ENCODE data around the gene PPP1R3A. TPM values are rescaled to one million over a fixed set of nuclear protein-coding genes. Genes with fewer than 3 reads are reported as not detected.
"Not testable (repeated sequence)": the region's sequence is repeated elsewhere in the genome, so short reads cannot be mapped to it uniquely, and the experiment has no call there.

Gene PPP1R3A
- 74.8 TPM for total RNA-seq
- long read RNA-seq, full-length matches to known transcripts: 26 of 39 reads
- long read RNA-seq, partial matches to known transcripts: 2 of 39 reads
- long read RNA-seq, other reads (novel, unspliced or antisense): 11 of 39 reads

GRCh38 chr7:113918946-113919345 lies at the start of gene PPP1R3A:
PPP1R3A (minus strand) TSS chr7:113919009; CDS start chr7:113918996, 13 bp downstream.
- intact Hi-C loops (cut with DNase I): loop anchor here (5.0 kb wide), 2 partner anchors 127 to 147 kb away; no protein-coding TSS in a partner anchor
- no peak for DNase-seq (ENCODE audit: low spot score)

- no peak for DNase-seq (ENCODE audit: low spot score)
- intact Hi-C loops (cut with DNase I): no loop called here
Measured at GRCh38 chr7:113963356-113963755, 44.5 kb upstream of the PPP1R3A start.

GRCh38 chr7:113959910-113960309 lies 41.1 kb upstream of the PPP1R3A start:
- DNase-seq (ENCODE audit: low spot score): no peak
- intact Hi-C loops (cut with DNase I): no loop called here

- no peak for DNase-seq (ENCODE audit: low spot score)
- intact Hi-C loops (cut with DNase I): no loop called here
Measured at GRCh38 chr7:113955157-113955556, 36.3 kb upstream of the PPP1R3A start.

- DNase-seq (ENCODE audit: low spot score): no peak
- intact Hi-C loops (cut with DNase I): no loop called here
Measured at GRCh38 chr7:113953553-113953952, 34.7 kb upstream of the PPP1R3A start.

GRCh38 chr7:113945018-113945938 lies 26.5 kb upstream of the PPP1R3A start:
- DNase-seq (ENCODE audit: low spot score): no peak
- intact Hi-C loops (cut with DNase I): no loop called here

- intact Hi-C loops (cut with DNase I): loop anchor here (10.0 kb wide), 1 partner anchor 62 kb away; no protein-coding TSS in a partner anchor
- DNase-seq (ENCODE audit: low spot score): no peak
Measured at GRCh38 chr7:113936982-113937381, 18.2 kb upstream of the PPP1R3A start.

- intact Hi-C loops (cut with DNase I): loop anchor here (10.0 kb wide), 1 partner anchor 62 kb away; no protein-coding TSS in a partner anchor
- no peak for DNase-seq (ENCODE audit: low spot score)
Measured at GRCh38 chr7:113936535-113936934, 17.7 kb upstream of the PPP1R3A start.

GRCh38 chr7:113929389-113929788 lies 10.6 kb upstream of the PPP1R3A start:
- DNase-seq (ENCODE audit: low spot score); intact Hi-C loops (cut with DNase I): not testable (repeated sequence)

GRCh38 chr7:113928112-113928511 lies 9.3 kb upstream of the PPP1R3A start:
- no peak for DNase-seq (ENCODE audit: low spot score)
- intact Hi-C loops (cut with DNase I): no loop called here

GRCh38 chr7:113922049-113922448 lies 3.2 kb upstream of the PPP1R3A start:
- intact Hi-C loops (cut with DNase I): no loop called here
- no peak for DNase-seq (ENCODE audit: low spot score)

- DNase-seq (ENCODE audit: low spot score): no peak
- intact Hi-C loops (cut with DNase I): no loop called here
Measured at GRCh38 chr7:113921363-113921762, 2.6 kb upstream of the PPP1R3A start.

- DNase-seq (ENCODE audit: low spot score): no peak
- intact Hi-C loops (cut with DNase I): loop anchor here (5.0 kb wide), 2 partner anchors 126 to 146 kb away; no protein-coding TSS in a partner anchor
Measured at GRCh38 chr7:113917840-113918239, 969 bp downstream of the PPP1R3A start.

- DNase-seq (ENCODE audit: low spot score): no peak
- intact Hi-C loops (cut with DNase I): loop anchor here (5.0 kb wide), 2 partner anchors 124 to 144 kb away; no protein-coding TSS in a partner anchor
Measured at GRCh38 chr7:113915956-113916355, 2.9 kb downstream of the PPP1R3A start.

GRCh38 chr7:113912876-113913275 lies 5.9 kb downstream of the PPP1R3A start:
- intact Hi-C loops (cut with DNase I): no loop called here

GRCh38 chr7:113907617-113908016 lies 11.2 kb downstream of the PPP1R3A start:
- DNase-seq (ENCODE audit: low spot score): no peak
- intact Hi-C loops (cut with DNase I): no loop called here

More at GRCh38 chr7:113912876-113913275, 5.9 kb downstream of the PPP1R3A start:
- no peak for DNase-seq (ENCODE audit: low spot score)

- intact Hi-C loops (cut with DNase I): no loop called here
Measured at GRCh38 chr7:113904521-113904920, 14.3 kb downstream of the PPP1R3A start.

GRCh38 chr7:113892818-113893217 lies 26.0 kb downstream of the PPP1R3A start:
- intact Hi-C loops (cut with DNase I): no loop called here
- no peak for DNase-seq (ENCODE audit: low spot score)

More at GRCh38 chr7:113904521-113904920, 14.3 kb downstream of the PPP1R3A start:
- no peak for DNase-seq (ENCODE audit: low spot score)

- intact Hi-C loops (cut with DNase I): no loop called here
- no peak for DNase-seq (ENCODE audit: low spot score)
Measured at GRCh38 chr7:113891828-113892227, 27.0 kb downstream of the PPP1R3A start.

- no peak for DNase-seq (ENCODE audit: low spot score)
- intact Hi-C loops (cut with DNase I): no loop called here
Measured at GRCh38 chr7:113891031-113891350, 27.8 kb downstream of the PPP1R3A start.
